GM19397 (cell line): ENCODE results near the gene HAPSTR1.

ENCODE experiments used
- ATAC-seq: cut with Tn5 transposase; IDR thresholded peaks from one replicate; pipeline ENCODE4 v1.9.1; 2021; ENCODE audit warnings: mild to moderate bottlenecking, moderate library complexity; ENCODE audit not compliant: unreplicated experiment

HAPSTR1 gene

DNA sequence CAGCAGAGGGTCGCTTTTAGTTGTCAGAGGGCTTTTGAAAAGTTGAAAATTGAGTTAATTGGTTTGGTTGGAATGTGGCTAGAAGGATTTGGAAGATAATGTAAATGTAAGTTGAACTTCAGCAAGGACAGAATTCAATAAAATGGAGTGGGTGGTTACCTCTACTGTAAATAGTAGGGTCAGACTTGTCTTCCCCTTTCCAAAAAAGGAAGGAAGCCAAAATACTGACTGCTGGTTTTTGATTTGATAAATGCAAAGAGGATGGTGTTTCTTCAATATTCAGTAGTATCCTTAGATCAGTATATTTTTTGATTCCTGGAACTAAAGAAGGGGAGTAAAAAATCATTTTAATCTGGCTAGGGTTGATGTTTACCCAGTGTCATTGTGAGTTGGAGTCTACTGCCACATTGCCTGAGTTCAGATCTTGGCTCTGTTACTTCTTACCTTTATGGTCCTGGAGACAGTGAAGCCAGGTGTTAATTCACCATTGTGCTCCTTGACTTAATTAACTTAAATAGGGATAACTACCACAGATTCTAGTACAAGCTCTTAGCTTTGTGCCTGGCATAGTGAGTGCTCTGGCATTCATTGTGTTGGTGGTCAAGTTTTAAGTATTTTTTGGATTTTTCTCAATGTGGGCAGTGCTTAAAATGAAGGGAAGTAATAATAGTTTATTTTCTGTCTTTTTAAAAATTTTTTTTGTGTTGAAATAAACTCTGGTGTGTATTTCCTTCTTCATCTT lies 4.4 kb downstream of the HAPSTR1 start:
- ATAC-seq = no peak

DNA sequence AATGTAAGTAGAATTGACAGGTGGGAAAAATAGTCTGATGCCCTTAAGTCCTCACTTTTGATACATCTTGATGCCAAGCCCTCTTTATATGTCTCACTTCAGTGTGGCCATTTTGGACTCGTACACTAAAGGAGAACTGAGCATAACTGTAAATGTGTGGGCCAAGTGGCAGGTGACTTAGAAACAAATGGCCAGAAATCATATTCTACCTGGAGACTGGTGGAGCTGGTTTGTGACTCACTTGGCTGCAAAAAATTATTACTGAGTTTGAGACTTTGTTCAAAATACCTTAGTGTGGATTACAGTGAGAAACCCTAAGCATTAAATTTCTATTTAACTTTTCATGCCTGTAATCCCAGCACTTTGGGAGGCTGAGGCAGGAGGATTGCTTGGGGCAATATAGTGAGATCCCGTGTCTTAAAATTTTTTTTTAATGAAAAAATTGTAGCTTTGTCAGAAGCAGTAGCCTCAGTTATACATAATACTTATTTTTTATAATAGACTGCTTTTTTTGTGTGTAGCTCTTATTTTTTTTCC lies 5.0 kb downstream of the HAPSTR1 start:
- no peak for ATAC-seq

DNA sequence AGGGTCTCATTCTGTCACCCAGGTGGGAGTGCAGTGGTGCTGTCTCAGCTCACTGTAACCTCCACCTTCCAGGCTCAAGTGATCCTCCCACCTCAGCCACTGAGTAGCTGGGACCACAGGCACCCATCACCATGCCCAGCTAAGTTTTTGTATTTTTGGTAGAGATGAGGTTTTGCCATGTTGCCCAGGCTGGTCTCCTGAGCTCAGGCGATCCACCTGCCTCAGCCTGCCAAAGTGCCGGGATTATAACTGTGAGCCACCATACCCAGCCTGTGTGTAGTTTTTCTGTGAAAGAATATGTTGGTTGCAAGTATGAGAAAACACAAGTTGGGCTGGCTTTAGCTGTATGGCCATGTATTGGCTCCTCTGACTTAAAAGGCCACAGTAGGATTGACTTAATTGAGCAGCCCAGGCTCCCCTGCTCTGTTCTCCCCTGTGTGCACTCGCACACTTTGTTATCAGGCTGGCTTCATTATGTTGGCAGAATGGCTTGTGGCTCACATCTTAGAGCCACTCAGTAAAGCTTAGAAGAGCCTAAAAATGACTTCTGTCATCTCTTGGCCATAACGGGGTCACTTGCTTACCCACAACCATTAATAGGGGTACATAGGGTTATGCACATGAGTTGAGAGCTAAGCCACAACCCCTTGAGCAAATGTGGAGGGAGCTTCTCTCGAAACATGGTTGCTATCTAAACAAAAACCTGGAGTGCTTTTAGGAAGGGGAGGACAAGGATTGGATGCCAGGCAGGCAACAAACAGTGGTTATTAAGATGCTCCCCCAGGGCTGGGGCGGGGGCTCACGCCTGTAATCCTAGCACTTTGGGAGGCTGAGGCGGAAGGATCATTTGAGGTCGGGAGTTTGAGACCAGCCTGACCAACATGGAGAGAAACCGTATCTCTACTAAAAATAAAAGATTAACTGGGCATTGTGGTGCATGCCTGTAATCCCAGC lies 6.1 kb downstream of the HAPSTR1 start:
- ATAC-seq = no peak

DNA sequence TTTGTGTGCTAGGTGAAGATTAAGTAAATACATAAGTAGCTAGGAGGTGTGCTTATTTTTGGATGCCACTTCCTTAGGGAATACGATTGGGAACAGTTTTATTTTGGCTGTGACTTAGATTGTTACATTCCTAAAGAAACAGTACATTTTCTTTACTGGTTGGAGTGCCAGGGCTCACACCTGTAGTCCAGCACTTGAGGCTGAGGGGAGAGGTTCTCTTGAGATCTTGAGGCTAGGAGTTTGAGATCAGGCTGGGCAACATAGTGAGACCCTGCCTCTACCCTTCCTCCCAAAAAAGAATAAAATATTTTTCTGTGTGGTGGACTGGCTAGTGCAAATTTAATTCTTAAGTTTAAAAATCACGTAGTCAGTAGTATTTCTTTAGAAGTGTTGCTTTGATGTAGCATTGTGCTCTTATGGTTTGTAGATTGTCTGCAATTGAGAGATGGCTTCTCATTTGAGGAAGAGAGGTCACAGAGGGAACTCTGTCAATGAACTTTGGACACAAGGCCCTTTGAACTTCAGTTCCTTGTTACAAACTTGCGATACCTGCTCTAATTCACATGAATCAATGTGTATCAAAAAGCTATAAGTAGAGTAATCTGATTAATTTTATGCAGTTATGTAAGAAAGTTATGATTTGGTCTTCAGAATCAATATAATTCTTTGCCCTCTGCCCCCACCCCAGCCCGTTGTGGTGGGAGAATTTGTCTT lies 7.1 kb downstream of the HAPSTR1 start:
- no peak for ATAC-seq

DNA sequence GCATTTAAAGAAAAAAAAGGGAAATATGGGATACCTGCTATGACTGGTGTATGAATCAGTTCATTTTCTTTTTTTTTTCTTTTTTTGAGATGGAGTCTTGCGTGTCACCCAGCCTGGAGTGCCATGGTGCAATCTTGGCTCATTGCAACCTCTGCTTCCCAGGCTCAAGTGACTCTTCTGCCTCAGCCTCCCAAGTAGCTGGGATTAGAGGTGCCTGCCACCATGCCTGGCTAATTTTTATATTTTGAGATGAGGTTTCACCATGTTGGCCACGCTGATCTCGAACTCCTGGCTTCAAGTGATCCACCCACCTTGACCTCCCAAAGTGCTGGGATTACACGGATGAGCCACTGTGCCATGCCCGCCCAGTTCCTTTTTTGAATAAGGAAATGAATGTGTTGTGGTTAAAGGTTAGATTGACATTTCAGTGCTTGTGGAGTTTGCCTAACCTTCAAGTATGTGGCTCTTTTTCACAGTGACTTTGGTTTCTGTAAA lies 7.7 kb downstream of the HAPSTR1 start:
- no peak for ATAC-seq

DNA sequence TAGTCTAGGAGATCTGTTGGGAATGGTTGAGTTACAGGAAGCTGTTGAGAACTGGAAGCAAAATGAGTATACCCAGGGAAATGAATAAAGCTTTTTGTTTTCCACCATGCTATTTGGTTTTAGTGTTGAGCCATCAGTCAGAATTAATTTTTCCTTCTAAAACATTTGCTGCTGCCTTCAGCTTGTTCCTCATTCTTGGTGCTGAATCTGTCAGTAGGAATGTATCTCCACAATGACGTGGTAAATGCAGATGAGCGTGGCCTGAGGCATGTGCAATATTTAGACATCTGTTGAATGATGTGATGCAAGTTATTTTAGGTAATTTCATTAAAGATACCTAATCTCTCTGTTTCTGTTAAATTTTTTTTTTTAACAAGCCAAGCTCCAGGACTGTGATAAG lies 10.9 kb downstream of the HAPSTR1 start:
- no peak for ATAC-seq

DNA sequence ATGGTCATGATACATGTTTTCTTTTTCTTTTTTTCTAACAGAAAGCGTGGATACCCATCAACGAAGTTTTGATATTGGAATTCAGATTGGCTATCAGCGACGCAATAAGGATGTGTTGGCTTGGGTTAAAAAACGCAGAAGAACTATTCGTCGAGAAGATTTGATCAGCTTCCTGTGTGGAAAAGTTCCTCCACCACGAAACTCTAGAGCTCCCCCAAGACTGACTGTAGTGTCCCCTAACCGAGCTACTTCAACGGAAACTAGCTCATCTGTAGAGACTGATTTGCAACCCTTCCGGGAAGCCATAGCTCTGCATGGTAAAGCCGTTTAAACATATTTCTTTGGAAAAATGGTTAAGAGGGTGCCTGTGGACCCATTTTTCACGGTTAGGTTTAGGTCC lies 11.5 kb downstream of the HAPSTR1 start:
- no peak for ATAC-seq

DNA sequence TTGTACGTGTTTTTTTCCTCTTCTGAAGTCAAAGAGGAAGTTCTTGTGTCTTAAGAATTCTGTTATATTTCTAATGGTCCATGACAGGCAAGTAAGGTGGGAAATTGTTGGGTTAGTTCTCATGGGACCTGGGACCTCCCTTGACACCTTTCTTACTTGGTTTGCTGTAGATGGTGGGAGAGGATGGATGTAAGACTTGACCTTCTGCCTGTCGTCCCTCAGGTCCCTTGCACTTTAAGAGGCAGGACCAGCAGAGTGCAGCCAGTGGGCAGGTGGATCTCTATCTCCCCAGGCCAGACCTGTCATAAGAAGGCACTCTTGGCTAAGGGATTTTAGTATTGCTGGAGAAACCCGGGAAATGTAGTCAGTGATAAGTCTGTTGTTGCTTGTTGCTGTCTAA lies 12.1 kb downstream of the HAPSTR1 start:
- no peak for ATAC-seq

DNA sequence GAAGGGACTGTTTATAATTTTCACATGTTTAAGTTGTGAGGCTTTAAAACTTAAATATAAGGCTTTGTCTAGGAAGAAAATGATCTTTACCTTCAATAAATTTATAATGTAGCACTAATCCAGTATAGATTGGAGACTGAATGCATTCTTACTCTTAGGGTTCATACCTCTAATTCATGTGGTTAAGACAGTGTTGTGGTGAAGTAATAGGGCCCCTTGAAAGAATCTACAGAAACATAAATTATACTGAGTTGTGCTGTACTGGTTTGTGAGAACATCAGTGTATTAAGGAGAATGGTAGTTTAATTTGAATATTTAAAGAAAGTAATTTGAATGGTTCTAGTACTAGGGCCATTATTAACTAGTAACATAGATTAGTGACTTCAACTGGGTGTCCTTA lies 13.7 kb downstream of the HAPSTR1 start:
- ATAC-seq = no peak

DNA sequence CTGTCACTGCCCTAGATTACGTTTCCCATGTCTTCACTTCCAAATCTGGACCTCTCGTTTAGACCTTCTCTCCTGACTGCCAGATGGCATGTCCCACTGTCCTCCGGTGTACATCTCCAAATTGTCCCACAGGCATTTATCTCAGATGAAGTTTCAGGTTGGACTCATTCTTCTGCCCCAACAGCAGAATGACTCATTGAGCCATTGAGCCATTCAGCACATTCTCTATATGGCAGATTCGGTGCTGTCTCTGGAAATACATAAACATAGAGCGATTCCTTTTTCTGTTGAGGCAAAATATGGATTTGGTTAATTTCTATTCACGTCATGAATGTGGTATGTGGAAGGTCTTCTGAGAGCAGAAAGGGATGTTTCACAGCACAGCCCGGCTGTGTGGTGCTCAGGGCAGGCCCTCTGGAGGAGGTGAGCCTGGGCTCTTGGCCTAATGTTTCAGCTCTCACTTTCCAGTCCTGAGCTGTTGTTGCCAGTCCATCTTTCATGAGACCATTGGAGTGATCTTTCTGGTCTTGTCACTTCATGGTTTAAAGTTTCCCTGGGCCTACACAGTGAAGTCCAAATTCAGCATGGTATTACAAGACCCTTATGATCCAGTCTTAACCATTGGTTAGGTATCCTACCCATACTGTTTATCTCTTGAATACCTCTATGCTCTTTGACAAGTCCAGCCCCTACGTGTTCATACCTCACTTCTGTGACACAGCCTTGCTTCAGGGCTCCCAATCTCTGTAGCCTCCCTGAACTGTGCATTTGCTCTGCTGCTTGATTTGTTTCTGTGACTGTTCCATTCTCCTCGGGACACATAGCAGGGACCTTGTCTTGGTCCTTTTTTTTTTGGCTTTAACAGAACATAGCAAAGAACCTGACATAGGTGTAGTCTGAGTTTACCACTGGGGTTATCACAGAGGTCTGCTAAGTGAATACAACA lies 15.9 kb downstream of the HAPSTR1 start:
- no peak for ATAC-seq

DNA sequence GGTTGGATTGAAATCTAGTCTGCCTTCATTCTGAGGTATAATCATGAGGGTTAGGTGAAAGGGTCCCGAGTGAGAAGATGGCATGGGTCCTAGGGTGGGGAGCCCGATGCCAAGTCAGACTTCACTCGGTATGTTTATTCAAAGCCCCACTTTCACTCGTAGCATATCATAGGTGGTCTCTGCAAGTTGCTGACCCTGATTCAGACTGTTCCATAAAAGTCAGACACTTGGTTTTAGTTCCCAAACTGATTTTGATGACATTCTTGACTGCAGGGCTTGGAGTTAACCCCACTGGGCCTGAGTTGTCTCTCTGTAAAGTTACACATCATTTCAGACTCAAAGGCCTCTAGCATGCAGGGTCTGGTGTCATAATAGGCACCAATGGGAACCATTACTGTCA lies 17.8 kb downstream of the HAPSTR1 start:
- no peak for ATAC-seq

DNA sequence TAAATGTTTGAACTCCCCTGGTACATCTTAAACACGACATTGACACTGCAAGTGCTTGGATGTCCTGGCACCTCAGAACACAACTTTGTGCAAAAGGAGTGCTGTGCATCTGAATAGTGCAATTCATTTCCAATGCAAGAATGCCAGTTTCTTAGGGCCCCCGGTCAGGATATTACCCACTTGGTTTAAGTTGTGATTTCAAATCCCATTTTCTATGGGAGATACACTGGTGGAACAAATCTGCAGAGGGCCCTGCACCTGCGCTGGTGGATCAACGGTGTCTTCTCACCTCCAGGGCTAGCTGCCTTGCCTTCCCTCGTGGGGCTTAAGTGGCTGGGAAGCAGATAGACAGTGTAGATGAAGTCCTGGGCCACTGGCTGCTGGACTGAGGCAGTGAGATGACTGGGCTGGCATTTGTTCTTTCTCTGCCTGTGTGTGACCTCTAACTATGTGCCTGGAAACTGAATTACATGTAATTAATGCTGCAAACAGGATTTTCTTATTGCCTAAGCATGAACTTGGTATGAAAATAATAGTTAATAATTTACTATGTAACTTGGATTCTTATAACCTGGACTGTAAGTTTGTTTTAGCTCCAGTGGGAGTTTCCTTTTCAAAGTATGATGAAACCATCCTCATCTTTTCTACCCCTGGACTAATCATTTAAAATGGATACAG lies 20.9 kb downstream of the HAPSTR1 start:
- no peak for ATAC-seq

DNA sequence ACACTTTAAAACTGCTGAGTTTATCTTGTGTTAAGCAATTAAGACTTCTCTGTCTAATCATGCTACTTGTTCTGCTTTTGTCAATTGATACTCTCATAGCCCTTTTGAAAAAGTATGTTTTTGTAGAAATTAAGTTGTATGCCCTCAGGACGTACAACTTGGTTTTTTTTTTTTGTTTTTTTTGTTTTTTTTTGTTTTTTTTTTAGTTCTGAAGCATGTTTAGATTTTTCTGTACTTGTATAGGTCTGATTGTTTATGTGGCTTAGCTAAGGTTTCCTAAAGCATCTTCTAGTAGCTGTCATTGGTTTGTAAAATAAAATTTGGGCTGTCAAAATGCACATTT lies 21.4 kb downstream of the HAPSTR1 start:
- no peak for ATAC-seq

DNA sequence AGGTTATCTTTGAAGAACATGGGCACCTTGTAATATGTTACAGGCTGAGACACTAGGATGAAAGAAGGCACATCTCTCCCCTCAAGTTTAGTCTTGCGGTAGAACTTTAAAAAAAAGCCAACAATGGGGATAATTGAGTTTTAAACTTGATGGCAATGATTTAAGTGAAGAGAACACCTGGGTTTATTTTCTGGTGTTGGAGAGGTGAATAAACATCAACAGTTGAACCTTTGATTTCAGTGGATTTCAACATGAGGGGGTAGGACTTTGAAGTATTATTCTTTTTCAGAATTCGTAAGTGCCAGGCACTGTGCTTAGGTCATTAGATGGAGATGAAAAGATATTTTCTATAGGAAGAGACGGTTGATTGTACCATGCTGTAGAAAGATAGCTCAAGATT lies 22.3 kb downstream of the HAPSTR1 start:
- ATAC-seq = no peak

DNA sequence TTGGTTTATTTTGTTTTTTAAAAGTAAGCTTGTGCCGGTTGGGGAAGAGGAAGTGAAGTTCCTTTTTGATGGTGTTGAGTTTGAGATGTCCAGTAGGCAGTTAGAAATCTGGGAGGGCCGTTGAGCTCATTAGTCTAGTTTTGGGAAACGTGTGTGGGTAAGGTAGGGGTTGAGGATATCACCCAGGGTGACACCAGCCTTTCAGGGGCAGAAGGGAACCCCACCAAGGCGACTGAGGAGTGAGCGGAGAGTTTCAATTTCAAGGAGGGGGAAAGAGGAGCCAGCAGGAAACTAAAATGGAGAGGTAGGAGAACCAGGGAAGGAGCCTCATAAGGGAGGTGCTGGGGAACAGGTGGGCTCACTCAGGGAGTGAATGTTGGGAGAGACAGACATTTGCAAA lies 22.7 kb downstream of the HAPSTR1 start:
- ATAC-seq = no peak

DNA sequence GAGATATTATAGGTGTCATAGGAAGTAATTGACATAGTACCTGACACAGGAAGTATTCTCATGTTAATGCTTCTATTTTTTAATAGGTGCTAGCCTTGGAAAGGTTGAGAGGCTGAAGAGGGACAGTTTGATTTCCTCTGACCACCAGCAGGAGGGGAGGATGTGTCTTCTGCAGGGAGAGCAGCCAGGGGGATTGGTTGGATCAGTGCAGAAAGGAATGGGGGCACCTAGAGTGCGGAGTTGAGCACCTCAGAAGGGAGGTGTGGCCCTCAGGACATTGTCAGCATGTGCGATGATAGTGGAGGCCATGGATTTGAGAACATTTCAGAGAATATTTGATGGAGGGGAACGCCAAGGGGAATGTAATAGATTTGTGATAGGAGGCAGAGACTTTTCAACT lies 23.4 kb downstream of the HAPSTR1 start:
- no peak for ATAC-seq

DNA sequence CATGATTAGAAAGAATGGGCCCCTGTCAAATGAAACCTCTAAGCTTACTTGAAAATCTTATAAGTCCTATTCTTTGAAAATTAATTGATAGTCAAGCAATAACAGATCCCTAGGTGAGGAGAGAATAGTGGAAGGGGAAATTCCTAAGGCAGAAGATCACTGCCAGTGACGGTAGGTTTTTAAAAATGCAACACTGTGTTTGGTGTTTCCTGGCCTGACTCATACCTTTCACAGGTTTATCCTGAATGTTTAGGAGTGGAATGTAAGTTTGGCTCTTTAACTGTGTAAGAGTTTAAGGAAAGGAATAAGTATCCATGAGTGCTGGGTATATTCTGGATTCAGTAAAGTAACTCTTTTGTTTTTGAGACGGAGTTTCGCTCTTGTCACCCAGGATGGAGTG lies 23.8 kb downstream of the HAPSTR1 start:
- ATAC-seq = no peak

DNA sequence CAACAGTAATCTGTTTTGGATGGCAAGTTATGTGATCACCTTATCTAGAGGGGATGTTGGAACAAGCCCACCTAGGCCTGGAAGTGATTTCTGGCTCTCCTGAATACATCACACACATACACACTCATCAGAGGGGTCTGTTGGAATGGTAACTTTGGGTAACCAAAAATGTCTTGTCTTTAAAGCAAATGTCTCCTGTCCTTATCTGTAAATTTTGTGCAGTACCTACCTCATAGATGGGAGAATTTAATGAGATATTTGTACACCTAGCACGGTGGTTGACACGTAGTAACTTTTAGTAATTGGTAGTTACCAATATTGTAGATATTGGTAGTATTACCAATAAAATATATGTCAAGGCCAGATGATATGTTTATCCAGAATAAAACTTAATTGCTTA lies 24.7 kb downstream of the HAPSTR1 start:
- ATAC-seq = no peak

DNA sequence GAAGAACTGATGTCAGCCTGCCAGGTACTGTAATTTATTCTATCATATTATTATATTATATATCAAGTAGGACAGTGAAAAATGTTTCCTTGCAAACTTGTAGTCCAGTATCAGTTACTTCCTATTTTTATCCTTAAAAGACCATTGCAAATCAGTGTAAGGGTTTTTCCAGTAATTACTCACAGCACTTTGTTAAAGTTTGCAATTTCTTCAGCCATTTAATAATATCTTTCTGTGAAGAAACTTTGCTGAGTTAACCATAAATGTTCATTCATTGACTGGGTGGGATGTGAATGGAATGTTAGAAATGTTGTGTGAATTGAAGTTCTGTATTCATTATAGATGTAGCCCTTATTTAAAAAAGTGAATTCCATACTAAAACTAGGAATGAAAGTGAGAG lies 26.7 kb downstream of the HAPSTR1 start:
- no peak for ATAC-seq

DNA sequence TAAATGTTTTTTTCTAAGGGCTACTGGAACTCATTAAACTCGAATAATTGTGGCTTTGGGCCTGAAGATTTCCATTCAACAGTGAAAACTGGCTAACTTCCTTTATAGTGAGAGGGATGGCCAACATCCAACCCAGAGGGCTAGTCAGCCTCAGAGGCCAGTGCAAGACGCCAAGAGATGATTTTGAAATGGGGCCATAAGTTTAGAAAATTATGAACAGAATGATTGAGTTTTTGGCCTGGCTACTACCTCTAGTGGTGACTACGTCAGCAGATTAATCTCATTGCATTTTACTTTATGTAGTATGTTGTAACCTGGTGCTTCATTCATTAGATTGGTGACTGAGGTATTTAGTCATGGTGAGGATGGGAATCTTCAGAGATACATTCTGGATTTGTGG lies 28.4 kb downstream of the HAPSTR1 start:
- ATAC-seq = no peak
